22Rv1 (cell line): ENCODE results near the gene MAN2B2.

Experiments used
- CTCF ChIP-seq: fragments of 450-650 bp; IDR thresholded peaks from 2 replicates; pipeline ENCODE4 v1.5.1; 2017; ENCODE audit warnings: mild to moderate bottlenecking
- ZFX ChIP-seq: fragments of 450-650 bp; IDR thresholded peaks from 2 replicates; pipeline ENCODE4 v1.6.1; 2017; ENCODE audit warnings: antibody characterized with exemption, borderline replicate concordance

DNA sequence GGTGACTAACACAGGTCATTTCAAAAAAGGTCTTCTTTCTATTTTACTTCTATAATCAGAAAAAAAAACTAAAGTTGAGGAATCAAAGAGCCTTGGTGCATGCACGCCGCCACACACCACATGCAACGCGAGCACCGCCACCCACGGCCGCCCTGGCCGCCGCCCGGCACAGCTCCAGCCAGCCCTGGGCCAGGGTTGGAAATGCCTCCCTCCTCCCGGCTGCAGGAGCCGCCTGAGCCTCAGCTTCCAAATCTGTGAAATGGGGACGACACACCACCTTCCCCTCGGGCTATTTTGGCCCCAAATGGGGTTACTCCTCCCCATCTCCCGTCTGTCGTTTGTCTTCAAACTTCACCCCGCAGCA lies 39.7 kb upstream of the MAN2B2 start:
- TF ChIP-seq CTCF (no peak), ZFX (no peak)
